NCI-H2107 (cell line): Measurements from ENCODE around the gene FAM120A.

ENCODE experiments used
- DNase-seq: peaks from one replicate; lab custom pipeline; 2025; lab: John Stamatoyannopoulos, UW

Gene FAM120A

DNA sequence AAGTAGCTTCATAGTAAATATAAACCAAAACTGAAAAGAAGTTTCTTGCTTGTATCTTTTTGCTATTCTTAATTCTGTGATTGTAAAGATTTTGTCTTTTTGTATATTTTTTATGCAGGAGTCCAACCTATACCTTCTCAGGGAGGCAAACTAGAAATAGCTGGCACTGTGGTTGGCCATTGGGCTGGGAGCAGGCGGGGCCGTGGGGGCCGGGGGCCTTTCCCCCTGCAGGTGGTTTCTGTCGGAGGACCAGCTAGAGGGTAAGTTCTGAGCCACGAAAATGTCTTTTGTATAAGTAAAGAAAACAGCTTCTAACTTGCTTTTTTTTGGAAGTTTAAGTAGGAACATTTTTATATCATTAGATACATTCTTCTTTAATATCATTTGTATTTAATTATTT, 109.5 kb downstream of the FAM120A start:
- no peak for DNase-seq

DNA sequence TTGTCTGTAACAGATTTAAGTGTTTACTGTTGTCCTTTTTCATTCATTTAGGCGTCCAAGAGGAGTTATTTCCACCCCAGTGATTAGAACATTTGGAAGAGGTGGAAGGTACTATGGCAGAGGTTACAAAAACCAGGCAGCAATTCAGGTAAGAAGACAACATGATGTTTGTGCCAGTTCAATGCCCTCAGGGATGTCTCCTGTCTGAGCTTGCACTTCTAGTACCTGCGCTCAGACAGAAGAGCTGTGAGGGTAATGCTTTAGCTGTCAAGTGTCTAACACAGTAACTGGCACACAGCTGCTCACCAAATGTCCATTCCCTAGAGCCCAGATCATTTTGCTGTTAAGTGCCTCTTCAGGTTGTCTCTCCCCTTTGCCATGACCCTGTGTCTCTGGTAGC, 110.7 kb downstream of the FAM120A start:
- DNase-seq: no peak

GRCh38 chr9:93565089-93565488, 113.6 kb downstream of the FAM120A start:
- no peak for DNase-seq

DNA sequence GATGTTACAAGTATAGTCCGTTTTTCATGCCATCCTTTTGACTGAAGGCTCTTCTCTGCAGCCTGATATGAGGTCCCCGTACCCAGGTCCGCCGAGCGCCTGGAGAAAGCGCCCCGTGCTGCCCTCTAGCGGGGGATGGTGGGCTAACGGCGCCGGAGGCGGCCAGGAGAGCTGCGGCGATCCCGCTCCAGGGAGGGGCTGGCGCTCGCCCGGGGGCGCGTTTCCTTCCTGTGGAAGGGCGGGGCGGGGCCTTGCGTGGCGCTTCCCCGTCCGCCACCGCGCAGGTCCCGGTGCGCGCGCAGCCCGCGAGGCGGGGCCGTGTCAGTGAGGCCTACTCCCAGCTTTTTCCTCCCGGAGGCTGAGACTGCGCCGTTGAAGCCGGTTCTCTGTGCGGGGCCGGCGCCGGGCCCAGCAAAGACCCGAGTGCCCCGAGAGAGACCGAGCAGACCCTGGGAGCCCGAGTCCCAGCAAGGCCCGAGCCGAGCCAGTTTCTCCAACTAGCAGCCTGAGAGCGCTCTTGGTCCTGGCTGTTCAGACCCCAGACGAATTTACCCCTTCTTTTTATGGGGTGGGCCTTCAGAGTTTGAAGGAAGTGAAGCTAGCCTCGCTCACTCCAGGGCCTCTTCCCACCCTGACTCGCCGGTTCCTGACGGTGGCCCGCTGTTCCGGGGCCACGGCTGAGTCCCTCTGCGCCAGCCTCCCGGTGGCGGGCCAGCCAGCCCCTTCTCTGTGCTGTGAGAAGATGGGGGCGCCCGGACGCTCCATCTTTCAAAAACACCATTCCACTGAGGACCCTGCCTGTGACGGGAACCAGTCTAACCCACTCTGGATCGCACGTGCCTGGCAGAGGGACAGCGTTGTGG, 115.2 kb downstream of the FAM120A start:
- peak; percentile 91 for DNase-seq

- DNase-seq: no peak
Observed at GRCh38 chr9:93567271-93567959, 115.9 kb downstream of the FAM120A start.

DNA sequence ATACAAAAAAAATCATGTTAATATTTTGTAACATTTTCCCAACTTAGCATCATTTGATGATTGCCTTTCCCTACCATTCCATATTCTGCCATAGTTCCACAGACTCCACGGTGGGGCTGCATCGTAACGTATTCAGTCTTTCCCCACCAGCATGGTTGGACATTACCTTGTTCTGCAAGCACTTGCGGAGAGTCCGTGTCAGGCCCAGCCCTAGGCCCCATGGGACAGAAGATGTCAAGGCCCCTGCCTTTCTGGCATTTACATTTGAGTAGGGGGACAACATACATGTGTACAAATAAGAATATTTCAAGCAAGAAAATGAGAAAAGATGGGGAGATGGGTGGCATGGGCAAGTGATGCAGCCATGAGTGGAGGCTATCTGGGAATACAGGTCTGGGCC, 116.7 kb downstream of the FAM120A start:
- DNase-seq: no peak

DNA sequence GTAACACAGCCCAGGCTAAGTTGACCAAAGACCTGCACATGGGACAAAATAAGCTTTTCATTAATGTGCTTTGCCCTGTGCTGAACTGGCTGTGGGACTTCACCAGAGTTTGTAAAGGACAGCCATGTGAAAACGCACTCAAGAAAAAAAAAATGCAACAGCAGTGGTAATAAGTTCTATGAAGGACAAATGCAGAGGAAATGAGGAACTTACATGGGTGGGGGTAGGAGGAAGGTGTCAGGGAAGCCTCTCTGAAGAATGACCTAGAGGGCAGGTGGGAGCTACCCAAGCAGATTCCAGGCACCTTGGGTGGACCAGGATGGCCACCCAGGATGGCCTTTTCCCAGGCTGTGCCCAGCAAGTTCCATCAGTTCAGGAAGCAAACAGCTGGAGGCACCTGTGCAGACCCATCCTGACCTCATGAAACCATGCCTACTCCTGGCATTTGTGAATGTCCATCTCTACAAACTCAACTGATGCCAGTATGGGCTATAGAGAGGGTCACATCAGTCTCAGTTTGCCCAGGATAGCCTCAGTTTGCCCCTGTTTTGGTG, 118.2 kb downstream of the FAM120A start:
- DNase-seq: no peak

DNA sequence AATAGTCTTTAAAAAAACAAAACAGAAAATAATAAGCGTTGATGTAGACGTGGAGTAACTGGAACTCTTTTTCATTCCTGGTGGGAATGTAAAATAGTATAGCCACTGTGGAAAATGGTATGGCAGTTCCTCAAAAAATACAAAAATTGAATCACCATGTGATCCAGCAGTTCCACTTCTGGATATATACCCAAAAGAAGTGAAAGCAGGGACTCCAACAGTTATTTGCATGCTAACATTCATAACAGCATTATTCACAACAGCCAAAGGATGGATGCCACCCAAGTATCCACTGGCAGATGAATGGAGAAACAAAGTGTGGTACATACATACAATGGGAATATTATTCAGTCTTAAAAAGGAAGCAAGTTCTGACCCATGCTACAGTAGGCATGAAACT, 120.7 kb downstream of the FAM120A start:
- no peak for DNase-seq

DNA sequence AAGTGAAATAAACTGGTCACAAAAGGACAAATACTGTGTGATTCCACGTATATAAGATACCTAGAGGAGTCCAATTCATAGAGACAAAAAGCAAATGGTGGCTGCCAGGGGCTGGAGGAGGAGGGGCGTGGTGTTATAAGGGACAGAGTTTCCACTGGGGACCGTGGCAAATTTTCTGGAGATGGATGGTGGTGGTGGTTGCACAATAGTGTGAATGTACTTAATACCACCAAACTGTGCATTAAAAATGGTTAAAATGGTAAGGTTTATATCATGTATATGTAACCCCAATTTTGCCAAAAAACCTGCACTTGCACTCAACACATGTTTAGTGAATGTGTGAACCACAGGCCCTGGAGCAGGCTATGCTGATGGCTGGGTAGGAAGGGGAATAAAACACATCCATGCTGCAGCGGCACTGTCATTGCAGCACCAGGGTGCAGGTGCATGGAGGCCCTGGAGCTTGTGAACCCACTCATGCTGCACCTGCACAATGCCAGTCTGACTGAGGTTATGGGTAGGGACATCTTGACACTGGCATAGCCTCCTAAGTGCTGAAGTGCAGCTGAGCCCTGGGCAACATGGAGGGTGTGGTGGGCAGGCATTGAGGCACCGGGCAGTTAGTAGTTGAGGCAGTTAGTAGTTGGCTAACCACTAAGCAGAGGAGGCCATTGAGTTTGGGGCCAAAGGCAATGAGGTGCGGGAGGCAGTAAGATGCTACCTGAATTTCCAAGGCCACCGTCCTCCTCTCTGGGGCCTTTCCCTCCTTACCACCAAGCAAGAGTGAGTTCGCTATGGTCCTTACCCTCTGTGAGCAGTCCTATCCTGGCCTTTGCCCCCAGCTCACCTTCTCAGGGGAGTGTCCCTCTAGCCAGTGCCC, 121.4 kb downstream of the FAM120A start:
- no peak for DNase-seq

GRCh38 chr9:93573516-93573828, 122.0 kb downstream of the FAM120A start:
- no peak for DNase-seq

- no peak for DNase-seq
Observed at GRCh38 chr9:93574091-93574899, 122.8 kb downstream of the FAM120A start.

- no peak for DNase-seq
Observed at GRCh38 chr9:93574900-93575795, 123.7 kb downstream of the FAM120A start.

DNA sequence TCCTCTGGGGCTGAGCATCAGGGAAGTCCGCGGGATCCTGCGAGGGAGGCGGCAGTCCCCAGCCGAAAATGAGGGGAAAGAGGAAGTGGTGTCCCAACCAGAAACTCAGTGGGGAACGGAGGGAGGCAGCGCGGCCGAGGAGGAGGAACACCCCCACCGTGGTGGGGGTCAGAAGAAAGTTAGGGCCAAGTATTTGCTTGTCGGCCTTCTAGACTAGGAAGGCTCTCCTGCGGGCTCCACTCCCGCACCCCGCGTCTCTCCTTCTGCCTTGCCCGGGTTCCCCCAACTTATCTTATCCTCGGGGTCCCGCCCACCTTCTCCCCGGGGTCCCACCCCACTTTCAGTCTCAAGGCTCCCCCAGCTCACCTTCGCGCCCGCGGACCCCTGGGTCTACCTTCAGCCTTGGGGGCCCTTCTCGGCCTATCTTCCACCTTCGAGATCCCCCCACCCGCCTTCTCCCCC, 124.3 kb downstream of the FAM120A start:
- DNase-seq: no peak

DNA sequence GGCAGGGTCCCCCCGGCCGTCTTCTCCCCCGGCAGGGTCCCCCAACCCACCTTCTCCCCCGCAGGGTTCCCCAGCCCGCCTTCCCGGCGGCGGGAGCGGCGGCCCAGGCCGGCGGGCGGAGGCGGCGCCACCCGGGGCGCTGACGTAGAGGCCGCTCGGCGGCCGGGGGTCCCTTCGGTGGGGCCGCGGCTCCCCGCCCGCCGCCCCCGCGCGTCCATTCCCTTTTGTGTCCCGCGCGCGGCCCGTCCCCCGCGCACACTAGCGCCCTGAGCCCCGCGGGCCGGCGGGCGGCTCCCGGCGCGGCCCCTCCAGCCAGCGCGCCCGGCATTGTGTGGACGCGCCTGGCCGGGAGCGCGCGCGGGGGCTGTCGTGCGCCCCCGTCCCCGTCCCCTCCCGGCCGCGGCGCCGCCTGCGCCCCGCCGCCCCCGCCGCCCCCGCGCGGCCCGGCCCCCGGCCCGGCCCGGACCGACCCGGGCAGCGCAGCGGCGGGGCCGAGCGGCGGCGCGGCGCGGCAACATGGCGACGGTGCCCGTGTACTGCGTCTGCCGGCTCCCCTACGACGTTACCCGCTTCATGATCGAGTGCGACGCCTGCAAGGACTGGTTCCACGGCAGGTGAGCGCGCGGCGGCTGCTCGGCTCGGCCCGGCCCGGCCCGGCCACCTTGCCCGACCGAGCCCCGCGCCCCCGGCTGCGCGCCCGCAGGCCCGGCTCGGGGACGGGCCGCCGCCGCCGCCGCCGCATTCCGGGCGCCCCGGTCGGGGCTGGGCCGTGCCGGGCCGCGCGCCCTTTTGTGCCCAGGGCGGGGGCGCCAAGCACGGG, 125.0 kb downstream of the FAM120A start, which contains the start of gene PHF2:
Gene PHF2, plus strand, starts transcription at position 327 of the 820 bp plus-strand sequence. Its CDS starts 190 bp downstream, at position 517.
- no peak for DNase-seq

DNA sequence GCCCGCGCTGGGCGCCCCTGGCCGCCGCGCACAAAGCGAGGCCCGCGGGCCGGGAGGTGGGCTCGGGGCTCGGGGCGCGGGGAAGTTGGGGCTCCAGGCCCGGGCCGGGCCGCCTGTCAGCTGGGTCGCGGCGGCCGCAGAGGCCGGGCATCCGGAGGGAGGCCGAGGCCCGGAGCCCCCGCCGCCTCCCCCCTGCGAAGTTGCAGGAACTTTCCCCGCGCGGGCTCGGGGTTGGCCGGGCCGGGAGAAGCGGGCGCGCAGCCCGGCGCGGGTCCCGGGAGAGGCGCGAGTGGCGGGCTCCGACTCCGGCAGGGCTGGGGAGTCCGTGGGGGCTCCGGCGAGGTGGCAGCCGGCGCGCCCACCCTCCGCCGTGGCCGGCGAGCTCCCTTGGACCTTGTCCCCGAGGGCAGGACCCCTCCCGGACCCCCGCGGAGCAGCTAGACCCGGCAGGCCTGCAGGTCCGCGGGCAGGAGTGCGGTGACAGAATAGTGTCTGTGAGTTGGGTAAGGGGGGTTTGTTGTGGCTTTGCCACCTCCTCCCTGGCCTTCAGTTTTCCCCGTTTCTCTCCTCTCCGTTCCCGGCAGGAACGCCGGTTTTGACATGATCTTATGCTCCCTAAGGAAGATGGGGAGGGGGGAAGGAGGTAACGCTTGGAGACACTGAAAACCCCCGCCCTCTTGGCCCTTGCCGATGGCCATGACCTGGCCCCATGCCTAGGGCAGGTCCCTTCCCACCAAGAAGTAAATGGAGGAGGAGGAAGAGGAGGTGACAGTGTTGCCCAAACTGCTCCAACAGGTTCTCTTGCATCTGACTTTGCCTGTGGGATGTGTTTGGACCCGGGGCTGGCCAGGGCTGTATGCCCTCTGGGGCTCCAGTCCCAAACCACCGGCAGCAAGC, 125.8 kb downstream of the FAM120A start:
- no peak for DNase-seq

DNA sequence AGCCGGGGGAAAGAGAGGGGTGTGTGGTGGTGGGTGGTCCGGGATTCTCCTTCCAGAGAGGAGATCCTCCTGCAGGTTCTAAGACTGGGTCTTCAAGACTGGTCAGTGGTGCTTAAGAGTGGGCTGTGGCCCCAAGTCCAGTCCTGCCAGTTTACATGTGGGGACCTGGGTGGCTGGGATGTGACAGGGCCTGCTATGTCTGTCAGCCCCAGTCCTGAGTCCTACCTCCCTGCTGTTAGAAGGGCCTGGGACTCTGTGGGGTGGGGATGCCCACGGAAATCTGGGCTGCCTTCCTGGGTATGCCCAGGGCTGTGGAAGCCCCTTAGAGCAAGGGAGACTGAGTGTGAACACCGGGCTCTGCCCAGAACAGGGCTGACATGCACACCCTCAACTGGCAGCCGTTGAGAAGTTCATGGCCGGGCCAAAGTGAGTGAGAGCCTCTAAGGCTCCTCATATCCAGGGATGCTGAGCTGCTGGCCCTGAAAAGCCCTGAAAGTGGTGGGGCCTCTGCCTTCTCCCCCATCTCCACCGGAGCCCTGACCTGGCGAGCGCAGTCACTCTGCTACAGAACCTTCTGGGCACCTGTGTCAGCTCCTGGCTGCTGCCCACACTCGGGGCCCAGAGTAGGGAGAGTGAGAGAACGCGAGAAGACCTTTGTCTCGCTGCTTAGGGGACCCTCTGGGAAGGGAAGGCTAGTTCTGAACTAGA, 126.6 kb downstream of the FAM120A start:
- no peak for DNase-seq

DNA sequence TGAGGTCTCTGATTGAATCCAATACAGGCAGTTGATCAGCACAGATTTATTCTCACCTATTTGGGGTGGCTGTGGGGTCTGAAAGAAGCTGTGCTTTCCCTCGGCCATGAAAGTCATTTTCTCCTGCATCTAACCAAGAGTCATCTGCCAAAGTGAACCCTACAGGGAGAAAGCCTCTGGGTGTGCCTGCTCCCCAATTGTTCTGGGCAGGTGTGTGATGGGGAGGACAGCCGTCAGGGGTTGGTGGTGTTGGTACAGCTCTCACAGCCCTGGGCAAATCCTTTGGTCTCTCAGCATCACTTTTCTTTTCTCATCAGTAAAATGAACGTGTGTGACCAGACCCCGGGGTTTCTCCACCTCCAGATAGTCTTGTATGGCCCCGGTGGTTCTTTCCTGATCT, 127.4 kb downstream of the FAM120A start:
- no peak for DNase-seq
